ENCODE results near the gene PUS1. TPM values are rescaled to one million over a fixed set of nuclear protein-coding genes. Genes with fewer than 3 reads are reported as not detected.
A peak's percentile ranks its signal among the peaks of the same experiment; 100 is the strongest.

Gene PUS1
- total and polyA plus RNA-seq, 2 of the 4 experiments (the other 2 are of a cell fraction) = 14.0 to 36.7 TPM

DNA sequence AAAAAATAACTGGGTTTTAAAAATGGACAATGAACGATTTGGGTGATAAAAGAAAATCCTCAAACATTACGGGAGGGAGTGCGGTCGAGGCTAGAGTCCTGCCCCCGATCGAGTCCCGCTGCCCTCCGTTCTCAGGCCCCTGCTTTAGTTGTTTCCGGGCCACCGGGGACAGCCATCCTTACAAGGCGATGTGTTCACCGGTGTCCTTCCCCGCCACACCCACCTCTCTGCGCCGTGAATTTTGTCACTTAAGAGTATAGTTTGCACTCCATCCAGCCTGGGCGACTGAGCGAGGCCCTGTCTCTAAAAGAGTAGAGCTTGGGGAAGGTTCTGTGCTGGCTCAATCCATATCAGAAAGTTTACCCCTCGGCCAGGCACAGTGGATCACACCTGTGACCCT is 31.8 kb upstream of the PUS1 start:
- TF ChIP-seq MAZ (IDR thresholded peaks at IDR 0.05; ENCODE audit: borderline replicate concordance, low read depth, low read length) (no peak), POLR2A (IDR thresholded peaks at IDR 0.05; ENCODE audit: low read depth, low read length) (peak; percentile 10; the same call in 1 of the 2 replicates)
- in situ Hi-C loops (cut with MboI; ENCODE audit: low sequenced_read_pairs) (no loop called here), intact Hi-C loops (cut with micrococcal nuclease) (loop anchor here (2.0 to 5.0 kb wide), 2 partner anchors 32 to 65 kb away; partner anchors contain the start of gene PUS1), dilution Hi-C loops (cut with HindIII; ENCODE audit: low sequenced_read_pairs, unreplicated experiment) (no loop called here)
- no peak overlapping the region for H2BK20ac ChIP-seq (ENCODE audit: low read depth, low read length)
- H3K36me3 ChIP-seq (ENCODE audit: control insufficient read depth, insufficient read depth, low read length) = peaks cover 20% of the 10 kb centered on the region; the same call in 1 of the 2 replicates
- H3K9ac ChIP-seq (ENCODE audit: low read depth, low read length) = no peak overlapping the region
- H3K27me3 ChIP-seq (ENCODE audit: control insufficient read depth, insufficient read depth, low read length) = no peaks in the 10 kb centered on the region; the same call in 1 of the 2 replicates
- no peak overlapping the region for H3K14ac ChIP-seq (replicated peaks; ENCODE audit: low read depth, low read length)
- WGBS, 2 experiments (ENCODE audit: extremely low coverage in 2 of 2, insufficient read length in 1 of 2) = 96% methylated on average over 5 of the region's 18 CpGs; no CpG with 5 or more reads in 1 of the 2 experiments
- ChIA-PET POLR2A (ENCODE audit: unreplicated experiment) (interaction anchor here (1.0 kb wide), 1 partner anchor 13 kb away, joined by 3 read pairs; no protein-coding TSS in a partner anchor), CTCF (no interaction called here)
- H3K4me3 ChIP-seq (ENCODE audit: insufficient read depth, low read depth, low read length) = no peak overlapping the region
- H3K18ac ChIP-seq (ENCODE audit: low read depth, low read length) = no peak overlapping the region
- no peak overlapping the region for H3K27ac ChIP-seq (ENCODE audit: insufficient read depth, low read length)
- H3K9me1 ChIP-seq (ENCODE audit: insufficient read depth, low read length) = peaks cover 9% of the 10 kb centered on the region; the same call in 1 of the 2 replicates
- H2BK15ac ChIP-seq (ENCODE audit: low read depth, low read length) = no peak overlapping the region
- no peak overlapping the region for H3K56ac ChIP-seq (ENCODE audit: extremely low read depth, insufficient read depth, low read length)
- no peak overlapping the region for H3K4me2 ChIP-seq (ENCODE audit: low read depth, low read length)
- H3K9me3 ChIP-seq (ENCODE audit: control insufficient read depth, insufficient read depth, low read length) = no peaks in the 10 kb centered on the region
- peak overlapping the region; percentile 24 for H2AFZ ChIP-seq (replicated peaks; ENCODE audit: low read length, poor library complexity)
- H3K4ac ChIP-seq (ENCODE audit: low read depth, low read length) = no peak overlapping the region
- no peak overlapping the region for H3K23ac ChIP-seq (ENCODE audit: low read depth, low read length)
- H4K8ac ChIP-seq (ENCODE audit: low read depth in 2 of 2, low read length in 2 of 2) = no peak overlapping the region
- peak overlapping the region; percentile 86 for H2AK9ac ChIP-seq (replicated peaks; ENCODE audit: low read depth, low read length, poor library complexity)
- peaks cover 36% of the 10 kb centered on the region for H4K20me1 ChIP-seq (ENCODE audit: insufficient read depth, low read length)
- H4K91ac ChIP-seq (ENCODE audit: insufficient read depth, low read depth, low read length) = no peak overlapping the region
- ATAC-seq (ENCODE audit: low read depth) (no peak), DNase-seq (no peak)
- H3K79me1 ChIP-seq (ENCODE audit: low read depth in 1 of 2, low read length in 2 of 2) = peaks cover 7 to 52% of the 10 kb centered on the region in 2 experiments
- no peak overlapping the region for H2BK120ac ChIP-seq (ENCODE audit: low read depth, low read length)
- no TSS peak for BruUV-seq (replicated peaks)
- H3K4me1 ChIP-seq (ENCODE audit: control insufficient read depth, insufficient read depth, low read length) = peaks cover 10% of the 10 kb centered on the region
- no peak overlapping the region for H2BK5ac ChIP-seq (ENCODE audit: low read depth, low read length, poor library complexity, severe bottlenecking)
- H2AK5ac ChIP-seq (ENCODE audit: low read depth, low read length) = 0 out of 2 replicates have a peak overlapping the region, but pooled peaks have one; percentile 13
- H4K5ac ChIP-seq (ENCODE audit: low read depth, low read length) = no peak overlapping the region

Data from IMR-90 (cell line).